GM23338 (cell line): ENCODE data around the gene RIPK1. TPM values are rescaled to one million over a fixed set of nuclear protein-coding genes. Genes with fewer than 3 reads are reported as not detected.
A peak's percentile ranks its signal among the peaks of the same experiment; 100 is the strongest.

Experiments
- ATAC-seq: fragments of 200-7000 bp; cut with Tn5 transposase; 3 replicates; pipeline ENCODE4 v1.9.1; 2020
- DNase-seq: peaks from one replicate; pipeline ENCODE4 v3.0.0-alpha.2; 2015; ENCODE audit warnings: low spot score
- H2AFZ ChIP-seq: fragments of 200-600 bp; sonication (generic); 2 replicates; pipeline ENCODE4 v1.8.0; 2016; ENCODE audit warnings: antibody characterized with exemption, mild to moderate bottlenecking, moderate library complexity
- H3F3A ChIP-seq: fragments of 200-600 bp; sonication (generic); replicated peaks from 2 replicates; pipeline ENCODE4 v1.8.0; 2017; ENCODE audit warnings: antibody characterized with exemption, mixed run types, low read depth
- H3K27ac ChIP-seq: fragments of 200-600 bp; sonication (generic); 2 replicates; pipeline ENCODE4 v1.6.1; 2016; ENCODE audit warnings: low read depth
- H3K27me3 ChIP-seq: fragments of 200-600 bp; sonication (generic); 2 replicates; pipeline ENCODE4 v1.8.0; 2016; ENCODE audit warnings: mild to moderate bottlenecking, mixed run types, moderate library complexity; ENCODE audit not compliant: insufficient read depth
- H3K36me3 ChIP-seq: fragments of 200-600 bp; sonication (generic); 2 replicates; pipeline ENCODE4 v1.8.0; 2016; ENCODE audit warnings: mild to moderate bottlenecking; ENCODE audit not compliant: insufficient read depth
- H3K4me1 ChIP-seq: fragments of 200-600 bp; sonication (generic); 2 replicates; pipeline ENCODE4 v1.8.0; 2016; ENCODE audit warnings: mild to moderate bottlenecking, moderate library complexity; ENCODE audit not compliant: insufficient read depth
- H3K4me2 ChIP-seq: fragments of 200-600 bp; sonication (generic); 2 replicates; pipeline ENCODE4 v1.7.1; 2017; ENCODE audit warnings: mixed run types
- H3K4me3 ChIP-seq: fragments of 200-600 bp; sonication (generic); 2 replicates; pipeline ENCODE4 v1.6.1; 2016; ENCODE audit warnings: mixed run types
- H3K79me2 ChIP-seq: fragments of 200-600 bp; sonication (generic); replicated peaks from 2 replicates; pipeline ENCODE4 v1.8.0; 2017; ENCODE audit warnings: mild to moderate bottlenecking; ENCODE audit not compliant: insufficient read depth
- H3K9me2 ChIP-seq: fragments of 200-600 bp; sonication (generic); 2 replicates; pipeline ENCODE4 v1.8.0; 2017; ENCODE audit not compliant: insufficient read depth
- H4K20me1 ChIP-seq: fragments of 200-600 bp; sonication (generic); replicated peaks from 2 replicates; pipeline ENCODE4 v1.8.0; 2017; ENCODE audit warnings: mild to moderate bottlenecking; ENCODE audit not compliant: insufficient read depth
- H3K27ac Mint-ChIP-seq: 2 replicates; pipeline ENCODE4 v1.8.0; 2020; ENCODE audit warnings: inconsistent platforms, mild to moderate bottlenecking, moderate library complexity, mixed read lengths
- H3K27me3 Mint-ChIP-seq: 3 replicates; pipeline ENCODE4 v1.8.0; 2022; ENCODE audit warnings: low read depth, mild to moderate bottlenecking, moderate library complexity, mixed read lengths, inconsistent platforms; ENCODE audit not compliant: insufficient read depth, poor library complexity
- H3K36me3 Mint-ChIP-seq: 3 replicates; pipeline ENCODE4 v1.8.0; 2021; ENCODE audit warnings: low read depth, mild to moderate bottlenecking, inconsistent platforms, moderate library complexity, mixed read lengths
- H3K4me1 Mint-ChIP-seq: 3 replicates; pipeline ENCODE4 v1.8.0; 2020; ENCODE audit warnings: mild to moderate bottlenecking, inconsistent platforms, mixed read lengths
- H3K4me3 Mint-ChIP-seq: 3 replicates; pipeline ENCODE4 v1.8.0; 2021; ENCODE audit warnings: moderate library complexity, mild to moderate bottlenecking, inconsistent platforms, mixed read lengths
- H3K9me3 Mint-ChIP-seq: 3 replicates; pipeline ENCODE4 v1.8.0; 2020; ENCODE audit warnings: moderate library complexity, mild to moderate bottlenecking, inconsistent platforms, mixed read lengths
- CREB1 ChIP-seq: fragments of 250-450 bp; sonication (Bioruptor Pico); IDR thresholded peaks from 2 replicates; pipeline ENCODE4 v1.5.0; 2020; ENCODE audit warnings: low read depth, mild to moderate bottlenecking, moderate library complexity
- CTCF ChIP-seq, 2 experiments: fragments of 200-600 bp in 1 of 2; sonication (generic) in 1 of 2; conservative IDR thresholded peaks; 2 replicates each; pipeline versions ENCODE4 v1.5.1 to v1.6.1; 2016 to 2017; ENCODE audit warnings: antibody characterized with exemption in 2 of 2, low read depth in 2 of 2, mild to moderate bottlenecking in 2 of 2, moderate library complexity in 1 of 2
- ETS1 ChIP-seq: IDR thresholded peaks from 2 replicates; pipeline ENCODE4 v1.6.1; 2016; ENCODE audit warnings: antibody characterized with exemption
- EZH2 ChIP-seq: fragments of 200-600 bp; sonication (generic); IDR thresholded peaks from one replicate; pipeline ENCODE4 v1.8.0; 2017; ENCODE audit warnings: antibody characterized with exemption, mild to moderate bottlenecking, low read depth; ENCODE audit not compliant: unreplicated experiment
- EZH2phosphoT487 ChIP-seq: fragments of 200-600 bp; sonication (generic); IDR thresholded peaks from one replicate; pipeline ENCODE4 v1.8.1; 2018; ENCODE audit warnings: antibody characterized with exemption; ENCODE audit not compliant: unreplicated experiment
- JUNB ChIP-seq: IDR thresholded peaks from one replicate; pipeline ENCODE4 v1.6.1; 2016; ENCODE audit warnings: antibody characterized with exemption; ENCODE audit not compliant: unreplicated experiment
- NANOG ChIP-seq: IDR thresholded peaks from 2 replicates; pipeline ENCODE4 v1.6.1; 2016; ENCODE audit warnings: antibody characterized with exemption, borderline replicate concordance
- POLR2AphosphoS5 ChIP-seq: IDR thresholded peaks from 2 replicates; pipeline ENCODE4 v1.6.1; 2016; ENCODE audit warnings: antibody characterized with exemption, low read depth
- STAT1 ChIP-seq: IDR thresholded peaks from one replicate; pipeline ENCODE4 v1.6.1; 2016; ENCODE audit warnings: antibody characterized with exemption; ENCODE audit not compliant: unreplicated experiment
- ZNF114 ChIP-seq: fragments of 250-450 bp; sonication (Bioruptor Pico); IDR thresholded peaks from 2 replicates; pipeline ENCODE4 v1.5.0; 2020; ENCODE audit warnings: mild to moderate bottlenecking, moderate library complexity
- ZNF331 ChIP-seq: fragments of 250-450 bp; sonication (Bioruptor Pico); IDR thresholded peaks from 2 replicates; pipeline ENCODE4 v1.5.0; 2020; ENCODE audit warnings: low read depth, mild to moderate bottlenecking, moderate library complexity
- polyA plus RNA-seq: library from polyadenylated mRNA; unstranded; fragments of >200 nt; fragmentation: Nextera tagmentation; extraction: Ambion mirVana; gene quantifications from 2 replicates; pipeline ENCODE4 v1.2.1, GENCODE V29; 2016
- total RNA-seq: library from RNA; depleted of rRNA; stranded (reverse); fragments of >200 nt; shearing (Covaris generic); gene quantifications from 2 replicates; pipeline ENCODE4 v1.2.3, GENCODE V29; 2014
- TF ChIP-seq, protein P1 (sequence below): IDR thresholded peaks from one replicate; pipeline ENCODE4 v1.6.1; 2018; ENCODE audit warnings: antibody characterized with exemption; ENCODE audit not compliant: unreplicated experiment
- TF ChIP-seq, protein P2 (sequence below): fragments of 250-450 bp; sonication (Bioruptor Pico); IDR thresholded peaks from 2 replicates; pipeline ENCODE4 v1.5.0; 2020; ENCODE audit warnings: mild to moderate bottlenecking, moderate library complexity

The RIPK1 gene
- total and polyA plus RNA-seq, 2 experiments from 2014 or later, result 5.7 to 19.4 TPM

DNA sequence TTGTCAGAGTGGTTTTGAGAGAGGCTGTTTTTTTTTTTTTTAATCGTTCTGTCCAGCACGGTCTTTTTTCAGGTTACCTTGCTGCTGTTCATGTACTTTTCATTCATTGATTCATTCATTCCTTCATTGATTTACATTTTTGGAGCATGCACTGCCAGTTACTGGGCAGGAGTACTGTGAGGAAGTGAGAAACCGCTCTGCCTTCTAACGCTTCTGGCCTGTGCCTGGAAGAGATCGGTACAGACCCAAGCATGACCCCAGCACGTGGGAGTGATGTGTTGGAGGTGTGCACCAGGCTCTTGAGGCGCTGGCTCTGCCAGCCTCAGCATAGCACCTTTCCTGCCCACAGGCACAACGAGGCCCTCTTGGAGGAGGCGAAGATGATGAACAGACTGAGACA lies 9.1 kb downstream of the RIPK1 start:
- Histone ChIP-seq H3K79me2 (peaks cover 33% of the 10 kb centered on the region), H3K4me2 (no peak overlapping the region), H4K20me1 (no peaks in the 10 kb centered on the region), H3F3A (peaks cover 8% of the 10 kb centered on the region), H3K27ac (peak overlapping the region; percentile 45), H3K27me3 (no peaks in the 10 kb centered on the region), H3K4me3 (no peak overlapping the region), H3K36me3 (peaks cover 25% of the 10 kb centered on the region), H3K4me1 (peaks cover 20% of the 10 kb centered on the region), H2AFZ (no peak overlapping the region), H3K9me2 (no peaks in the 10 kb centered on the region)
- Mint-ChIP-seq H3K9me3 (peaks cover 5% of the 10 kb centered on the region; the same call in 2 of the 3 replicates), H3K4me3 (no peak overlapping the region), H3K36me3 (peaks cover 70% of the 10 kb centered on the region), H3K27ac (0 out of 2 replicates have a peak overlapping the region, but pooled peaks have one; percentile 15), H3K27me3 (peaks cover 17% of the 10 kb centered on the region), H3K4me1 (peaks cover 44% of the 10 kb centered on the region)
- DNase-seq (no peak), ATAC-seq (no peak)
- TF ChIP-seq CTCF (conservative IDR thresholded peaks at IDR 0.05; ENCODE audit: low read depth in 2 of 2) (no peak), CREB1 (no peak), JUNB (no peak), ZNF114 (no peak), POLR2AphosphoS5 (no peak), ETS1 (no peak), ZNF331 (CRISPR knock-in tag) (no peak), EZH2 (no peak), NANOG (no peak), STAT1 (no peak), EZH2phosphoT487 (no peak)
- TF ChIP-seq, protein P1, sequence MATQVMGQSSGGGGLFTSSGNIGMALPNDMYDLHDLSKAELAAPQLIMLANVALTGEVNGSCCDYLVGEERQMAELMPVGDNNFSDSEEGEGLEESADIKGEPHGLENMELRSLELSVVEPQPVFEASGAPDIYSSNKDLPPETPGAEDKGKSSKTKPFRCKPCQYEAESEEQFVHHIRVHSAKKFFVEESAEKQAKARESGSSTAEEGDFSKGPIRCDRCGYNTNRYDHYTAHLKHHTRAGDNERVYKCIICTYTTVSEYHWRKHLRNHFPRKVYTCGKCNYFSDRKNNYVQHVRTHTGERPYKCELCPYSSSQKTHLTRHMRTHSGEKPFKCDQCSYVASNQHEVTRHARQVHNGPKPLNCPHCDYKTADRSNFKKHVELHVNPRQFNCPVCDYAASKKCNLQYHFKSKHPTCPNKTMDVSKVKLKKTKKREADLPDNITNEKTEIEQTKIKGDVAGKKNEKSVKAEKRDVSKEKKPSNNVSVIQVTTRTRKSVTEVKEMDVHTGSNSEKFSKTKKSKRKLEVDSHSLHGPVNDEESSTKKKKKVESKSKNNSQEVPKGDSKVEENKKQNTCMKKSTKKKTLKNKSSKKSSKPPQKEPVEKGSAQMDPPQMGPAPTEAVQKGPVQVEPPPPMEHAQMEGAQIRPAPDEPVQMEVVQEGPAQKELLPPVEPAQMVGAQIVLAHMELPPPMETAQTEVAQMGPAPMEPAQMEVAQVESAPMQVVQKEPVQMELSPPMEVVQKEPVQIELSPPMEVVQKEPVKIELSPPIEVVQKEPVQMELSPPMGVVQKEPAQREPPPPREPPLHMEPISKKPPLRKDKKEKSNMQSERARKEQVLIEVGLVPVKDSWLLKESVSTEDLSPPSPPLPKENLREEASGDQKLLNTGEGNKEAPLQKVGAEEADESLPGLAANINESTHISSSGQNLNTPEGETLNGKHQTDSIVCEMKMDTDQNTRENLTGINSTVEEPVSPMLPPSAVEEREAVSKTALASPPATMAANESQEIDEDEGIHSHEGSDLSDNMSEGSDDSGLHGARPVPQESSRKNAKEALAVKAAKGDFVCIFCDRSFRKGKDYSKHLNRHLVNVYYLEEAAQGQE, result no peak
- TF ChIP-seq, protein P2, sequence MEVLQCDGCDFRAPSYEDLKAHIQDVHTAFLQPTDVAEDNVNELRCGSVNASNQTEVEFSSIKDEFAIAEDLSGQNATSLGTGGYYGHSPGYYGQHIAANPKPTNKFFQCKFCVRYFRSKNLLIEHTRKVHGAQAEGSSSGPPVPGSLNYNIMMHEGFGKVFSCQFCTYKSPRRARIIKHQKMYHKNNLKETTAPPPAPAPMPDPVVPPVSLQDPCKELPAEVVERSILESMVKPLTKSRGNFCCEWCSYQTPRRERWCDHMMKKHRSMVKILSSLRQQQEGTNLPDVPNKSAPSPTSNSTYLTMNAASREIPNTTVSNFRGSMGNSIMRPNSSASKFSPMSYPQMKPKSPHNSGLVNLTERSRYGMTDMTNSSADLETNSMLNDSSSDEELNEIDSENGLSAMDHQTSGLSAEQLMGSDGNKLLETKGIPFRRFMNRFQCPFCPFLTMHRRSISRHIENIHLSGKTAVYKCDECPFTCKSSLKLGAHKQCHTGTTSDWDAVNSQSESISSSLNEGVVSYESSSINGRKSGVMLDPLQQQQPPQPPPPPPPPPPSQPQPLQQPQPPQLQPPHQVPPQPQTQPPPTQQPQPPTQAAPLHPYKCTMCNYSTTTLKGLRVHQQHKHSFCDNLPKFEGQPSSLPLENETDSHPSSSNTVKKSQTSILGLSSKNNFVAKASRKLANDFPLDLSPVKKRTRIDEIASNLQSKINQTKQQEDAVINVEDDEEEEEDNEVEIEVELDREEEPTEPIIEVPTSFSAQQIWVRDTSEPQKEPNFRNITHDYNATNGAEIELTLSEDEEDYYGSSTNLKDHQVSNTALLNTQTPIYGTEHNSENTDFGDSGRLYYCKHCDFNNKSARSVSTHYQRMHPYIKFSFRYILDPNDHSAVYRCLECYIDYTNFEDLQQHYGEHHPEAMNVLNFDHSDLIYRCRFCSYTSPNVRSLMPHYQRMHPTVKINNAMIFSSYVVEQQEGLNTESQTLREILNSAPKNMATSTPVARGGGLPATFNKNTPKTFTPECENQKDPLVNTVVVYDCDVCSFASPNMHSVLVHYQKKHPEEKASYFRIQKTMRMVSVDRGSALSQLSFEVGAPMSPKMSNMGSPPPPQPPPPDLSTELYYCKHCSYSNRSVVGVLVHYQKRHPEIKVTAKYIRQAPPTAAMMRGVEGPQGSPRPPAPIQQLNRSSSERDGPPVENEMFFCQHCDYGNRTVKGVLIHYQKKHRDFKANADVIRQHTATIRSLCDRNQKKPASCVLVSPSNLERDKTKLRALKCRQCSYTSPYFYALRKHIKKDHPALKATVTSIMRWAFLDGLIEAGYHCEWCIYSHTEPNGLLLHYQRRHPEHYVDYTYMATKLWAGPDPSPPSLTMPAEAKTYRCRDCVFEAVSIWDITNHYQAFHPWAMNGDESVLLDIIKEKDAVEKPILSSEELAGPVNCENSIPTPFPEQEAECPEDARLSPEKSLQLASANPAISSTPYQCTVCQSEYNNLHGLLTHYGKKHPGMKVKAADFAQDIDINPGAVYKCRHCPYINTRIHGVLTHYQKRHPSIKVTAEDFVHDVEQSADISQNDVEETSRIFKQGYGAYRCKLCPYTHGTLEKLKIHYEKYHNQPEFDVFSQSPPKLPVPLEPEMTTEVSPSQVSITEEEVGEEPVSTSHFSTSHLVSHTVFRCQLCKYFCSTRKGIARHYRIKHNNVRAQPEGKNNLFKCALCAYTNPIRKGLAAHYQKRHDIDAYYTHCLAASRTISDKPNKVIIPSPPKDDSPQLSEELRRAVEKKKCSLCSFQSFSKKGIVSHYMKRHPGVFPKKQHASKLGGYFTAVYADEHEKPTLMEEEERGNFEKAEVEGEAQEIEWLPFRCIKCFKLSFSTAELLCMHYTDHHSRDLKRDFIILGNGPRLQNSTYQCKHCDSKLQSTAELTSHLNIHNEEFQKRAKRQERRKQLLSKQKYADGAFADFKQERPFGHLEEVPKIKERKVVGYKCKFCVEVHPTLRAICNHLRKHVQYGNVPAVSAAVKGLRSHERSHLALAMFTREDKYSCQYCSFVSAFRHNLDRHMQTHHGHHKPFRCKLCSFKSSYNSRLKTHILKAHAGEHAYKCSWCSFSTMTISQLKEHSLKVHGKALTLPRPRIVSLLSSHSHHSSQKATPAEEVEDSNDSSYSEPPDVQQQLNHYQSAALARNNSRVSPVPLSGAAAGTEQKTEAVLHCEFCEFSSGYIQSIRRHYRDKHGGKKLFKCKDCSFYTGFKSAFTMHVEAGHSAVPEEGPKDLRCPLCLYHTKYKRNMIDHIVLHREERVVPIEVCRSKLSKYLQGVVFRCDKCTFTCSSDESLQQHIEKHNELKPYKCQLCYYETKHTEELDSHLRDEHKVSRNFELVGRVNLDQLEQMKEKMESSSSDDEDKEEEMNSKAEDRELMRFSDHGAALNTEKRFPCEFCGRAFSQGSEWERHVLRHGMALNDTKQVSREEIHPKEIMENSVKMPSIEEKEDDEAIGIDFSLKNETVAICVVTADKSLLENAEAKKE (CRISPR knock-in tag), result no peak
